Liver (tissue), 9 donors: ENCODE results near the gene CDKN1B. TPM values are rescaled to one million over a fixed set of nuclear protein-coding genes. Genes with fewer than 3 reads are reported as not detected.

Experiments used
- DNase-seq: peaks from one replicate; pipeline ENCODE4 v3.0.0-alpha.2; 2017; ENCODE audit warnings: low spot score
- H3K27ac ChIP-seq, 2 donors: one replicate each; pipeline ENCODE4 v1.7.0; 2013; ENCODE audit warnings: inconsistent platforms in 2 of 2, low read length in 2 of 2, control low read depth in 1 of 2, low read depth in 1 of 2, mild to moderate bottlenecking in 1 of 2
- H3K27me3 ChIP-seq, 4 donors: one replicate each; pipeline versions ENCODE4 v1.6.1 to v1.7.0; 2013; ENCODE audit warnings: low read length in 3 of 4, inconsistent platforms in 1 of 4, mild to moderate bottlenecking in 1 of 4, moderate library complexity in 1 of 4; ENCODE audit not compliant: control insufficient read depth in 4 of 4, insufficient read depth in 4 of 4
- H3K36me3 ChIP-seq, 4 donors: one replicate each; pipeline versions ENCODE4 v1.6.1 to v1.7.0; 2013; ENCODE audit warnings: low read length in 3 of 4, mild to moderate bottlenecking in 3 of 4, low read depth in 1 of 4, moderate library complexity in 1 of 4; ENCODE audit not compliant: control insufficient read depth in 4 of 4, insufficient read depth in 3 of 4
- H3K4me1 ChIP-seq, 4 donors: one replicate each; pipeline versions ENCODE4 v1.6.1 to v1.7.0; 2013; ENCODE audit warnings: low read length in 3 of 4, mild to moderate bottlenecking in 3 of 4, moderate library complexity in 1 of 4; ENCODE audit not compliant: control insufficient read depth in 4 of 4, insufficient read depth in 4 of 4
- H3K4me3 ChIP-seq, 3 donors: one replicate each; pipeline versions ENCODE4 v1.6.1 to v1.7.0; 2013; ENCODE audit warnings: low read length in 3 of 3, control low read depth in 1 of 3, low read depth in 1 of 3, mild to moderate bottlenecking in 1 of 3
- H3K9ac ChIP-seq, 2 donors: one replicate each; pipeline ENCODE4 v1.7.0; 2013; ENCODE audit warnings: low read length in 2 of 2, mild to moderate bottlenecking in 2 of 2, moderate library complexity in 2 of 2, control low read depth in 1 of 2, low read depth in 1 of 2
- H3K9me3 ChIP-seq, 4 donors: one replicate each; pipeline versions ENCODE4 v1.6.1 to v1.7.0; 2013; ENCODE audit warnings: low read length in 3 of 4; ENCODE audit not compliant: control insufficient read depth in 4 of 4
- ATF3 ChIP-seq: IDR thresholded peaks from 2 replicates; pipeline ENCODE4 v1.6.1; 2016; ENCODE audit warnings: antibody characterized with exemption
- CTCF ChIP-seq: fragments of 150-350 bp; IDR thresholded peaks from 2 replicates; pipeline ENCODE4 v1.5.1; 2017; ENCODE audit warnings: improper control_type of control experiment, low read depth, low read length; ENCODE audit not compliant: missing input control
- EGR1 ChIP-seq, 2 donors: IDR thresholded peaks; 2 replicates each; pipeline ENCODE4 v1.6.1; 2016 to 2018; ENCODE audit warnings: antibody characterized with exemption in 2 of 2, low read depth in 2 of 2
- FOXA1 ChIP-seq: IDR thresholded peaks from 2 replicates; pipeline ENCODE4 v1.6.1; 2016; ENCODE audit warnings: antibody characterized with exemption
- FOXA2 ChIP-seq: IDR thresholded peaks from 2 replicates; pipeline ENCODE4 v1.6.1; 2016; ENCODE audit warnings: antibody characterized with exemption
- GABPA ChIP-seq, 2 donors: IDR thresholded peaks in 1 of 2; conservative IDR thresholded peaks in 1 of 2; 2 replicates each; pipeline ENCODE4 v1.6.1; 2016; ENCODE audit warnings: antibody characterized with exemption in 2 of 2, mild to moderate bottlenecking in 1 of 2, moderate library complexity in 1 of 2
- HNF4A ChIP-seq, 2 donors: conservative IDR thresholded peaks; 2 replicates each; pipeline ENCODE4 v1.6.1; 2016; ENCODE audit warnings: antibody characterized with exemption in 2 of 2, mild to moderate bottlenecking in 2 of 2
- HNF4G ChIP-seq: IDR thresholded peaks from 2 replicates; pipeline ENCODE4 v1.6.1; 2016; ENCODE audit warnings: antibody characterized with exemption
- JUND ChIP-seq, 2 donors: IDR thresholded peaks; 2 replicates each; pipeline ENCODE4 v1.6.1; 2016; ENCODE audit warnings: antibody characterized with exemption in 2 of 2
- MAX ChIP-seq: IDR thresholded peaks from 2 replicates; pipeline ENCODE4 v1.6.1; 2016; ENCODE audit warnings: antibody characterized with exemption
- NR2F2 ChIP-seq: IDR thresholded peaks from 2 replicates; pipeline ENCODE4 v1.6.1; 2016; ENCODE audit warnings: antibody characterized with exemption
- RAD21 ChIP-seq, 2 donors: IDR thresholded peaks; 2 replicates each; pipeline ENCODE4 v1.6.1; 2016; ENCODE audit warnings: antibody characterized with exemption in 2 of 2, mild to moderate bottlenecking in 2 of 2
- REST ChIP-seq: IDR thresholded peaks from 2 replicates; pipeline ENCODE4 v1.6.1; 2016; ENCODE audit warnings: antibody characterized with exemption, mild to moderate bottlenecking
- RXRA ChIP-seq, 2 donors: IDR thresholded peaks; 2 replicates each; pipeline ENCODE4 v1.6.1; 2017 to 2018; ENCODE audit warnings: antibody characterized with exemption in 2 of 2, mild to moderate bottlenecking in 1 of 2
- SP1 ChIP-seq: IDR thresholded peaks from 2 replicates; pipeline ENCODE4 v1.6.1; 2018; ENCODE audit warnings: antibody characterized with exemption, mild to moderate bottlenecking
- TAF1 ChIP-seq: conservative IDR thresholded peaks from 2 replicates; pipeline ENCODE4 v1.6.1; 2016; ENCODE audit warnings: antibody characterized with exemption, mild to moderate bottlenecking
- YY1 ChIP-seq: IDR thresholded peaks from 2 replicates; pipeline ENCODE4 v1.6.1; 2016; ENCODE audit warnings: antibody characterized with exemption, mild to moderate bottlenecking
- ZBTB33 ChIP-seq: IDR thresholded peaks from 2 replicates; pipeline ENCODE4 v1.6.1; 2016; ENCODE audit warnings: antibody characterized with exemption
- WGBS: extraction: QIAGEN DNeasy Blood & Tissue Kit; methylation state at CpG from one replicate; pipeline ENCODE4 v1.1.7; 2013; 5-methylcytosine and 5-hydroxymethylcytosine counted together
- polyA plus RNA-seq, 2 donors: library from polyadenylated mRNA; stranded (reverse) in 1 of 2; unstranded in 1 of 2; fragments of 200-250 nt in 1 of 2; fragments of >200 nt in 1 of 2; fragmentation: Nextera tagmentation in 1 of 2; extraction: Ambion mirVana in 1 of 2; gene quantifications; one replicate each; pipeline versions ENCODE4 v1.2.1 to v1.2.3, GENCODE V29; 2013 to 2015
- total RNA-seq, 2 donors: library from RNA; depleted of rRNA; stranded (reverse); fragments of >200 nt; gene quantifications; one replicate each; pipeline ENCODE4 v1.2.3, GENCODE V29; 2014
- donor health status: healthy.
- donor health status: healthy.
- donor health status: healthy.
- donor health status: healthy.
- donor health status: healthy.

Gene CDKN1B
- total and polyA plus RNA-seq, 4 donors: 7.8 to 67.5 (median 22.5) TPM

- Histone ChIP-seq H3K27me3 (no peaks in the 10 kb centered on the region), H3K9me3 (no peaks in the 10 kb centered on the region), H3K36me3 (peaks cover 0 to 5% (median 0%) of the 10 kb centered on the region in 4 donors), H3K9ac (peak overlapping the region; percentile 60 to 91), H3K27ac (peak overlapping the region; percentile 95 to 99), H3K4me1 (peaks cover 6 to 38% (median 29%) of the 10 kb centered on the region in 4 donors), H3K4me3 (peak overlapping the region; percentile 61 to 75 (median 69))
- TF ChIP-seq RAD21 (IDR thresholded peaks at IDR 0.05) (no peak), HNF4A (conservative IDR thresholded peaks at IDR 0.05) (no peak), TAF1 (no peak), ZBTB33 (no peak), CTCF (no peak), NR2F2 (no peak), YY1 (no peak), FOXA2 (no peak), JUND (IDR thresholded peaks at IDR 0.05) (no peak), GABPA (IDR thresholded peaks at IDR 0.05 in 1 of 2, conservative IDR thresholded peaks at IDR 0.05 in 1 of 2) (no peak), EGR1 (IDR thresholded peaks at IDR 0.05; ENCODE audit: low read depth in 2 of 2) (no peak), HNF4G (no peak), REST (no peak), SP1 (no peak), FOXA1 (no peak), MAX (no peak), RXRA (IDR thresholded peaks at IDR 0.05) (no peak), ATF3 (no peak)
- DNase-seq: no peak
- WGBS: under 1% methylated on average over 46 of the region's 46 CpGs
Measured at GRCh38 chr12:12724421-12725085, 7.4 kb downstream of the CDKN1B start.
